GM12801 (cell line): ENCODE data around the gene MAPRE2.

Source experiments
- TF ChIP-seq, protein P1 (sequence below): IDR thresholded peaks from one replicate; pipeline ENCODE4 v1.5.1; 2011; ENCODE audit warnings: control low read depth; ENCODE audit not compliant: insufficient read length; ENCODE audit errors: extremely low read depth

The MAPRE2 gene

DNA sequence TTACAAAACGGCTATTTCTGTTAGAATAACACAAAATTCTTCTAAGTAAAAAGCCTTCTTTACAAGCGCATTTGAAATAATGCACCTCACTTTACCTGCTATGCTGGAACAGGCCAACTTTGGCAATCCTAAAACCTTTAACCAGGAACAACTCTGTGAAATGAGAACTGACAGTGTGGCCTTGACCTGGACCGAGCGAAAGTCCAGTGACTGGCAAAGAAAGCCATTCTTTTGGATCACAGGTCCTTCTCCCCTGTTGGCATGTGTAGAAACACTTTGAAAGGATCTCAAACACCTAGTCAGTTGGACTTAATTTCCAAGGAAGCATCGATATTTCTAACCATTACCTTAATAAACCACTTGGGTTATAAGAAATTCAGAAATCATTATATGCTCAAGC is 21.2 kb downstream of the MAPRE2 start:
- TF ChIP-seq, protein P1, sequence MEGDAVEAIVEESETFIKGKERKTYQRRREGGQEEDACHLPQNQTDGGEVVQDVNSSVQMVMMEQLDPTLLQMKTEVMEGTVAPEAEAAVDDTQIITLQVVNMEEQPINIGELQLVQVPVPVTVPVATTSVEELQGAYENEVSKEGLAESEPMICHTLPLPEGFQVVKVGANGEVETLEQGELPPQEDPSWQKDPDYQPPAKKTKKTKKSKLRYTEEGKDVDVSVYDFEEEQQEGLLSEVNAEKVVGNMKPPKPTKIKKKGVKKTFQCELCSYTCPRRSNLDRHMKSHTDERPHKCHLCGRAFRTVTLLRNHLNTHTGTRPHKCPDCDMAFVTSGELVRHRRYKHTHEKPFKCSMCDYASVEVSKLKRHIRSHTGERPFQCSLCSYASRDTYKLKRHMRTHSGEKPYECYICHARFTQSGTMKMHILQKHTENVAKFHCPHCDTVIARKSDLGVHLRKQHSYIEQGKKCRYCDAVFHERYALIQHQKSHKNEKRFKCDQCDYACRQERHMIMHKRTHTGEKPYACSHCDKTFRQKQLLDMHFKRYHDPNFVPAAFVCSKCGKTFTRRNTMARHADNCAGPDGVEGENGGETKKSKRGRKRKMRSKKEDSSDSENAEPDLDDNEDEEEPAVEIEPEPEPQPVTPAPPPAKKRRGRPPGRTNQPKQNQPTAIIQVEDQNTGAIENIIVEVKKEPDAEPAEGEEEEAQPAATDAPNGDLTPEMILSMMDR, result no peak

- TF ChIP-seq, protein P1, result no peak
Observed at GRCh38 chr18:35063875-35064690, 22.9 kb downstream of the MAPRE2 start.

DNA sequence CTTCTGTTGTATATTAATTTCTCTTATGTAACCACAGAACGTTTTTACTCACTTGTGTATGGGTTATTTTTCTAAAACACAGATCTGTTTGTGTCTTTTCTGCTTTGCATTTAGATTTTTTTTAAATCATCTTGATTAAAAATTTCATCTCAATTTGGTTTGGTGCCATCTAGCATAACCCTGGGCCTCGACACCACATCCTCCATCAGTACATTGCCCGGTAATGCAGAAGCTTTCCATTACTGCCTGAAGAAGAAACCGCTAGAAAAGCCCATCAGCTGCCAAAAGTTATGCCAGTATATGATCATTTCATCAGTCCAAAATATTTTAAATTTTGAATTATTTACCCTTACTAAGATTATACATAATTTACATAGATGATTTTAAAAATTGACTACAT is 26.2 kb downstream of the MAPRE2 start:
- TF ChIP-seq, protein P1, result no peak

- TF ChIP-seq, protein P1, result no peak
Observed at GRCh38 chr18:35071819-35072247, 30.6 kb downstream of the MAPRE2 start.

DNA sequence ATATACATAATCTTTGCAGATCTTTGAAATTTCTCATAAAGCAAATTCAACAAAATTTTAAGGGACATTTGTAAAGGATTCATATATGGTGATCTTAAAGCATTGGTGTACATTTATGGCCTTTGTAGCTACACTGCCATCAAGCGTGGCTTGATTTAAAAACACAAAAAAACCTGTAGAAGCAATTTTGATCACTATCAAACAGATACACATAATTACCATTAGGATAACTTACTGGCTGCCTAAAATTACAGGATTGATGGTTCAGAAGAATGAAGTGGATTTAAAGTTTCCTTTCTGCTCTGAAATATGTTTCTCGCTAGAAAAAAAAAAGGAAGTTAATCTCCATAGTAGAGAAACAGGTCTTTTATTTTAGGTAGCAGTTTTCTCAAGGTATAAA is 31.4 kb downstream of the MAPRE2 start:
- TF ChIP-seq, protein P1, result no peak

- TF ChIP-seq, protein P1, result no peak
Observed at GRCh38 chr18:35073186-35074105, 32.2 kb downstream of the MAPRE2 start.

DNA sequence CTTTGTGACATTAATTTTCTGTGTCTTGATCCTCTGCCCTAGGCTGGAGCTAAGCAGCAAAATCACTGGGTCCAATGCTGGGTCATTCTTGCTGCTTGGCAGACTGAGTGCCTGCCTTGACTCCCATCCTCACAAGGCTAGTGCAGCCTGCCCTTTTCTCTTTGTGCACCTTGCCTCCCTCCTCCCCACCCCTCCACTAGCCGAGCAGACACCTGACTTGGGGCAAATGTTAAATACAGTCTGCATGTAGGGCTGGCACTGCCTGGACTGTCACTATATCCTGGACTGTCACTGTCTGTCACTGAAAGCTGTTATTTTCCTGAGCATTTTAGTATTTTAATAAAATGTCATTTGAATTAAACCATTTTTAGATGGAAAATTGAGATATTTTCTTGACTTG is 33.4 kb downstream of the MAPRE2 start:
- TF ChIP-seq, protein P1, result no peak
